Pons (tissue), 1 donor: ENCODE data around the gene ROCK2.

ENCODE experiments used
- DNase-seq: peaks from one replicate; pipeline ENCODE4 v3.0.0-alpha.2; 2016; ENCODE audit warnings: low spot score

ROCK2 gene

GRCh38 chr2:11367170-11367730 is 22.8 kb upstream of the ROCK2 start:
- DNase-seq = no peak

- DNase-seq = no peak
Observed at GRCh38 chr2:11366326-11366741, 21.9 kb upstream of the ROCK2 start.

- no peak for DNase-seq
Observed at GRCh38 chr2:11365096-11365879, 20.9 kb upstream of the ROCK2 start.

- no peak for DNase-seq
Observed at GRCh38 chr2:11364565-11364887, 20.1 kb upstream of the ROCK2 start.

GRCh38 chr2:11363868-11364564 is 19.6 kb upstream of the ROCK2 start:
- DNase-seq = no peak

GRCh38 chr2:11359865-11360264 is 15.4 kb upstream of the ROCK2 start:
- no peak for DNase-seq

GRCh38 chr2:11357428-11357972 is 13.1 kb upstream of the ROCK2 start:
- DNase-seq = no peak

- no peak for DNase-seq
Observed at GRCh38 chr2:11356764-11357163, 12.3 kb upstream of the ROCK2 start.

- no peak for DNase-seq
Observed at GRCh38 chr2:11355194-11356053, 11.0 kb upstream of the ROCK2 start.

- DNase-seq = no peak
Observed at GRCh38 chr2:11354363-11355154, 10.1 kb upstream of the ROCK2 start.

- no peak for DNase-seq
Observed at GRCh38 chr2:11352781-11353537, 8.5 kb upstream of the ROCK2 start.

- DNase-seq = no peak
Observed at GRCh38 chr2:11348209-11348749, 3.8 kb upstream of the ROCK2 start.

GRCh38 chr2:11347403-11347959 is 3.0 kb upstream of the ROCK2 start:
- no peak for DNase-seq

- no peak for DNase-seq
Observed at GRCh38 chr2:11346023-11346482, 1.6 kb upstream of the ROCK2 start.

- DNase-seq = peak; percentile 77
Observed at GRCh38 chr2:11344956-11345677, 681 bp upstream of the ROCK2 start.

- no peak for DNase-seq
Observed at GRCh38 chr2:11343650-11344341, 640 bp downstream of the ROCK2 start.

GRCh38 chr2:11343368-11343649 is 1.1 kb downstream of the ROCK2 start:
- peak; percentile 48 for DNase-seq

- DNase-seq = peak; percentile 40
Observed at GRCh38 chr2:11342551-11343367, 1.7 kb downstream of the ROCK2 start.
